HG02840 (cell line): Measurements from ENCODE around the gene RBM23.
"Not testable (repeated sequence)": the region's sequence is repeated elsewhere in the genome, so short reads cannot be mapped to it uniquely, and the experiment has no call there.

Source experiments
- ATAC-seq: cut with Tn5 transposase; IDR thresholded peaks from one replicate; pipeline ENCODE4 v1.9.1; 2021; ENCODE audit warnings: mild to moderate bottlenecking, moderate library complexity, moderate number of reproducible peaks; ENCODE audit not compliant: unreplicated experiment, low FRiP score

Gene RBM23

DNA sequence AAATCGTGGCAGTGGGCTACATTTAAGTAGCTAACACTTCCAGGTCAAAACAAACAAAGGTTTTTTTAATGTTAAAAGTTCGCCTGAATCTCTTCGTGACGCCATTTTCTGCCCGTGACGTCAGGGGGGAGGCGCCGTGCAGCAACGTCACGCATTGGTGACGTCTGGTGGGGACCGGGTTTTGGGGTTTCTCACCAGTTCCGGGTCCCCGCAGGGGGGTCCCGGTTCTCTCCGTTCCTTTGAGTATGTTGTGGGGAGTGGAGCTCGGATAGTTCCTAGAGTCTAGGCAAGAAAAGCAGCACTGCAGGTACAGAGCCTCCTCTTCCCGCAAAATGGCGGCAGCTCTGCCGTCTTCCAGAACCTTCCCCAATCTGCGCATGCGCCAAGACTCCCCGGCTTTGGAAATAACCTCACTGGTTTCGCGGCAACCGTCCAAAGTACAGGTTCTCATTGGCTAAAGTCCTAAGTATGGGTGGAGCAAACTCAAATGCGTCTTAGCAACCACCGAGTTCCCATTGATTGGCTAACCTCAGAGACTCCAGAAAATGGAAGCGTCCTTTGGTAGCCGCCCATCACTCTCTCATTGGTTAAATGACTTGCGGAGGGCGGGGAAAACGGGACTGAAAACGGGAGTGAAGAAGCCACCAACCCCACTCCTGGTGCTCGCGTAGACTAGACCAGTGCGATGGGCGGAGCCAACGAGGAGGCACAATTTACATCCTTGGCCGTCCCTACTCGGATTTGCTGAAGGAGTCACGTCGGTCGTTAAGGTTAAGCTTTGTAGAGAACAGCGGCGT lies at the start of gene RBM23:
Gene RBM23, minus strand, starts transcription at position 346 of the 797 bp plus-strand sequence.
- peak; percentile 90 for ATAC-seq

DNA sequence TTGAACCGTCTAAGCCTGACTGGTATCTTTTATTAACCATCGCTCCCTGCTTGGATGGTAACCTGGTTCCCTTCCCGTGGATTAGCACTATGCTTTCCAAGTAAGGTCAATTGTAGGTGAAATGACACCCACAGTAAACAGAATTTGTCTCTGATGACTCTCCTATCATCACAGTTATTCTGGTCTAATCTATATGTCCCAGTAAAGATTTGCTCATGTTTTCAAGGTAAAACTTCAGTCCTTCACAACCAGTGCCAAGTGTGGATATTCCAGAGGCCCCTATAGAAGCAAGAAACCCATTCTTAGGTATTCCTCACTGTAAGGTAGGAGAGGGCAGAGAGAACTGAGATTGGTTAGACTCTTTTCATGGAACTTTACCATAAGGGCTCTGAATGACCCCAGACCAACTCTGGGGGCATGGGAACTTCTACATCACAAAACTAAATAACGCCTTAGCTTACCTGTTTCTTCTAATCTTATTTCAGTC lies 47.9 kb upstream of the RBM23 start:
- no peak for ATAC-seq

DNA sequence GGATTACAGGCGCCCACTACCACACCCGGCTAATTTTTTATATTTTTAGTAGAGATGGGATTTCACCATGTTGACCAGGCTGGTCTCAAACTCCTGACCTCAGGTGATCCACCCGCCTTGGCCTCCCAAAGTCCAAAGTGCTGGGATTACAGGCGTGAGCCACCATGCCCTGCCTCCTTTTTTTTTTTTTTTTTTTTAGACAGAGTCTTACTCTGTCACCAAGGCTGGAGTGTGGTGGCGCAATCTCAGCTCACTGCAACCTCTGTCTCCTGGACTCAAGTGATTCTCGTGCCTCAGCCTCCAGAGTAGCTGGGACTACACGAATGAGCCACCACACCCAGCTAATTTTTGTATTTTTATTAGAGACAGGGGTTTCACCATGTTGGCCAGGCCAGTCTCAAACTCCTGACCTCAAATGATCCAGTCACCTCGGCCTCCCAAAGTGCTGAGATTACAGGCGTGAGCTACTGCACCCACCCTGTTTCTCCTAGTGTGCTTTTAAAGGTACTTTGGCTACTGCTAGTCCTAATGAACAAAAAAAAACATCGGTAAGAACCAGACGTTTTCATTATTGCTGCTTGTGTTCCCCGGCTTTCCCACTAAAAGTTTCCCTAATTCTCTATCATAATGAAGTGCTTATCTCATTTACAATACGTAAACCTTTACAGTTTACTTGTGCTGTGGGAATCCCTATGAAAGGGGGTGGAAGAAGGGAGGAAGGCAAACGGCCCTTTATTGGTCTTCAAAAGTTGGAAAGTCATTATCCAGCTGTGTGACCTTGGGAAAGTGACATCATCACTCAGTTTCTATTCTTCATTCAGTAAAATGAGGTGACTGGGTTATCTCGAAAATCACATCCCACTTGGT lies 47.2 kb upstream of the RBM23 start:
- not testable (repeated sequence) for ATAC-seq

DNA sequence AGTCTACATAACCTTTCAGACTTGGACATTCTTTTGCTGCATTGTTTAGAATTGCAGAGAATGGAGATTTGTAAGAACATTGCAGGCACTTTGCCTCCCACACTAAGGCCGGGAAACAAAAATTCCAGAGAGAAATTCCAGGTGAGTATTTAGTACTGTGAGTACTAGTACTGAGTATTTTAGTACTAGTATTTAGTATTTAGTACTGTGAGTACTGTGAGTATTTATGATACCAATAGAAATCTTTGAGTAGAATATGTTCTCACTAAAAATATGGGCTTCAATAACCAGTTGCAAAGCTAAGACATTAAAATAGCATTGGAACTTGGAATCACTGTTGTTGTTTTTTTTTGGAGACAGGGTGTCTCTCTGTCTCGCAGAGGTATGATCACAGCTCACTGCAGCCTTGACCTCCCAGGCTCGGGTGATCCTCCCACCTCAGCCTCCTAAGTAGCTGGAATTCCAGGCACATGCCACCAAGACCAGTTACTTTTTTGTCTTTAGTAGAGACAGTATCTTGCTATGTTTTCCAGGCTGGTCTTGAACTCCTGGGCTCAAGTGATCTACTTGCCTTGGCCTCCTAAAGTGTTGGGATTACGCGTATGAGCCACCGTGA lies 43.2 kb upstream of the RBM23 start:
- no peak for ATAC-seq

GRCh38 chr14:22955702-22956569 lies 37.0 kb upstream of the RBM23 start:
- no peak for ATAC-seq

DNA sequence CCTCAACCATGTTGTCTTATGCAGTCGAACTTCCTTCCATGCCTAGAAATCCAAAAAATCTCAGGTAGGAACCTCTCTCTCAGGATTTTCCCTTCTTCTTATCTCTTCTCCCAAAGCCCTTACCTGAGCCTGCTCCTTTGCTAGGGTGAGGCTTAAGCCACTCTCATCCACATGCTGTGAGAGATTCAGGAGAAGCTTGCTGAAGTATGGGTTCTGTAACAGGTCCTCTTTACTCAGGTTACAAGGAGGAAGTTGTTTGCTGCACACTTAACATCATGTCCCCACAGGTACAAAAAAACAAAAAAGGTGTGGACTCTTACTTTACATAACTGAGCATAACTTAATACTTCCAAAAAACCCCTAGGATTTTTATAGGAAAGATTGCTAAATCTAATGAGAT lies 33.5 kb upstream of the RBM23 start:
- ATAC-seq = no peak

GRCh38 chr14:22951795-22952194 lies 32.8 kb upstream of the RBM23 start:
- not testable (repeated sequence) for ATAC-seq

GRCh38 chr14:22945642-22946041 lies 26.7 kb upstream of the RBM23 start:
- ATAC-seq = no peak

DNA sequence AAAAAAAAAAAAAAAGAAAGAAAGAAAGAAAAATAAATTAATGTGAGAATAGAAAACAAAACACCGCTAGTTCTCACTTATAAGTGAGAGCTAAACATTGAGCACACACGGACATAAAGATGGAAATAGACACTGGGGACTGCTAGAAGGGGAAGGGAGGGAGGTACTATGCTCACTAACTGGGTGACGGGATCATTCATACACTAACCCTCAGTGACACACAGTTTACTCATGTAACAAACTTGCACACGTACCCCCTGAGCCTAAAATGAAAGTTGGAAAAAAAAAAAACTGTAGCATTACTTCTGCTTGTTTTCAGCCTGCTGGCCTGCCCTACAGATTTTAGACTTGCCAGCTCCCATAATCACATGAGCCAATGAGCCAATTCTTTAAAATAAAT lies 20.7 kb upstream of the RBM23 start:
- no peak for ATAC-seq

DNA sequence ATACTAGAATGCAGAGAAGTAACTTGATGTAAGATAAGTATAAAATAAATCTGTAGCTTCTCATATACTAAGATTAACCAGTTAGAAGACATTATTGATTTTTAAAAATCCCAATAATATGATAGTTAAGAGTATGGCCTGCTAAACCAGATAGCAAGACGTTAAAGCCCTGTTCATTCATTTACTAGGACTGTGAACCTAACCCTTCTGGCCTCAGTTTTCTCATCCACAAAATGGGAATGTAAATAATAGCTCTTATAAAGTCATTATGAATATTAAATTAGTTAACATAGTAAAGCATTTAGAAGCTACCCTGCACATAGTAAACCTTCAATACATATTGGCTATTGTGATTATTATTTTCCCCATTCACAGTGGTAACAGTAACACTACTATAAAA lies 16.2 kb upstream of the RBM23 start:
- ATAC-seq = no peak

DNA sequence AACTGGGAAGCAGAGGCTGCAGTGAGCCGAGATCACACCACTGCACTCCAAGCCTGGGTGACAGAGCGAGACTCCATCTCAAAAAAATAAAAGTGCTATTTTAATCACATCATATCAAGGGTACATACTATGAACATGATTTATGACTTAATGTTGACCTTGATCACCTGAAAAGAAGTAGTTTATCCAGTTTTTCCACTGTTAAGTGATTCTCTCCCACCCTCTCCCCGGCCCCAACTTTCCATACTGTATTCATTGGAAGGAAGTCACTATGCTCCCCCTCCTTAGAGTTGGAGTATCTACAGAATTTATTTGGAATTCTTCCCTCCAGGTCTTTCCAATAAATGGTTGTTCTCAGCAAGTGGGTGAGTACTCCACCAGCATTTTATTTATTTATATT lies 13.2 kb upstream of the RBM23 start:
- ATAC-seq = no peak

DNA sequence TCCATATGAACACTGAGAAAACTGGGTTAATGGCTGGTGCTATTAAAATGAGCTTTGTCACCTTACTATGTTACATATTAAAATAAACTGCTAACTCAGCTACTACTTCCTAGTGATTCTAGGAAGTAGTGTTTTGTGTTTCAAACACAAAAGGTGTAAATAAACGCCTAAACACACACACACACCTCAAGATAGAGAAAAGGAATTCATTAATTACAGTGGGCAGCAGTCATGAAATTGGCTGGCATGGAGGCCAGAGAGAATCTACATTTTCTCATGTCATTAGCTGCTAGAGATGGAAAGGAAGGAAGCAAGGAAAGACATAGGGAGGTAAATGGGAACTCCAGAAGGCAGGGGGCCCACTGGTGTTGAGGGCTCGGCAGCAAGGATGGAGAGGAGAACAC lies 11.0 kb upstream of the RBM23 start:
- ATAC-seq = no peak

- ATAC-seq = peak; percentile 93
These were observed 10.4 kb upstream of the RBM23 start, which contains the start of gene PRMT5 for GRCh38 chr14:22929104-22929960. PRMT5 (minus strand) TSS chr14:22929376; CDS start chr14:22929361, 15 bp downstream.

- no peak for ATAC-seq
These were observed 9.5 kb upstream of the RBM23 start for GRCh38 chr14:22928237-22929103.

- ATAC-seq = no peak
These were observed 7.4 kb upstream of the RBM23 start for GRCh38 chr14:22926316-22926715.

- no peak for ATAC-seq
These were observed 6.6 kb upstream of the RBM23 start for GRCh38 chr14:22925513-22925912.

GRCh38 chr14:22923746-22924145 lies 4.8 kb upstream of the RBM23 start:
- no peak for ATAC-seq

- ATAC-seq = no peak
These were observed 3.3 kb upstream of the RBM23 start for GRCh38 chr14:22922294-22922693.
